HAP-1 (cell line): Measurements from ENCODE around the gene PTPRD.

Experiments
- DNase-seq, 2 experiments: peaks; one replicate each; pipeline ENCODE4 v3.0.0-alpha.2; 2016 to 2020; ENCODE audit warnings: low spot score in 2 of 2
- H3K27me3 ChIP-seq: fragments of 250-450 bp; sonication (Bioruptor Pico); 2 replicates; pipeline ENCODE4 v1.5.1; 2020; ENCODE audit warnings: low read depth, mild to moderate bottlenecking, moderate library complexity
- H3K36me3 ChIP-seq: fragments of 250-450 bp; sonication (Bioruptor Pico); replicated peaks from 2 replicates; pipeline ENCODE4 v1.5.1; 2020; ENCODE audit warnings: mild to moderate bottlenecking
- H3K4me1 ChIP-seq: fragments of 250-450 bp; sonication (Bioruptor Pico); 2 replicates; pipeline ENCODE4 v1.5.1; 2020; ENCODE audit warnings: mild to moderate bottlenecking
- H3K4me3 ChIP-seq: fragments of 250-450 bp; sonication (Bioruptor Pico); 2 replicates; pipeline ENCODE4 v1.5.1; 2020; ENCODE audit warnings: mild to moderate bottlenecking, moderate library complexity
- H3K9me3 ChIP-seq: fragments of 250-450 bp; sonication (Bioruptor Pico); 2 replicates; pipeline ENCODE4 v1.5.1; 2020; ENCODE audit warnings: mild to moderate bottlenecking, moderate library complexity
- in situ Hi-C: fragments of 300-500 bp; cut with MboI; formaldehyde crosslinking; loops from 3 replicates; pipeline ENCODE4 v1.14.3; 2020; ENCODE audit warnings: low sequenced_read_pairs, inconsistent platforms, mixed read lengths

Gene PTPRD

DNA sequence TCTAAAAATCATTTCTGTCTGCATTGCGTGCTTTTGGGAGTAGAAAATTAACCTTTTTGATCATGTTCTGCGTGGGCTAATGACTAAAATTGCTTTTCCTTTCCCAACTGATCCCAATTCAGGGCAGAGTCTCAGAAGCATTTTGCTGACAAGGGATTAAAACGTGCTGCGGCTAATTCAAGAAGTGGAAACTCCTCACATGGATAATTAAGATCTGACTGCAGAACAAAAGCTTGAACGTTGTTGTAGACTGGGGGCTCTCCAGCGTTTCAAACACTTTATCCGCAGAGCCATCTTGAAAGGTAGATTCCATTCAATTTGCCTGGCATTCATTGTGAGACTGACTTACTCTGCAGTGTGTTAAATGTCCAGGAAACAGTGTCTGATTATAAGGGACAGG, 2327.9 kb downstream of the PTPRD start:
- H3K4me3 ChIP-seq, result no peak overlapping the region
- no peaks in the 10 kb centered on the region for H3K36me3 ChIP-seq
- DNase-seq, result peak; percentile 12 to 34
- in situ Hi-C loops, result no loop called here
- peaks cover 11% of the 10 kb centered on the region for H3K4me1 ChIP-seq
- no peaks in the 10 kb centered on the region for H3K27me3 ChIP-seq
- H3K9me3 ChIP-seq, result no peaks in the 10 kb centered on the region

- no peak for DNase-seq
Observed at GRCh38 chr9:8282535-8282934, 2330.3 kb downstream of the PTPRD start.

DNA sequence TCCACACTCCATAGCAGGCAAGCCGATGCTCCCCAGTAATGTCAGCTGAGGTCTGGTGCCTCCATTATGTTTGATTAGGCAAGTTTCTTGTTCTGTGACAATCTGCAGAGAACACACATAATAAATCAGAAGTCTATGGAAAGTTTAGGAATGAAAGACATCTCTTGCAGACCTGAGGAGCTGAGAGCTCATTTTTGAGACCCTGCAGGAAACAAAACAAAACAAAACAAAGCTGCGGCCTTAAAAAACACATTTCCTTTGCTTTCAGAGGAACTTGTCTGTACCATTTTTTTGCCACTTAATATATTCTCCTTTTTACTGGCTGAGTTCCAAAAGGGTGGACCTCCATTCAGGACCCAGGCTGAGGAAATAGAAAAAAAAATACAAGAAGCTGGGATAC, 2332.0 kb downstream of the PTPRD start:
- H3K4me3 ChIP-seq, result no peak overlapping the region
- H3K4me1 ChIP-seq, result peaks cover 11% of the 10 kb centered on the region
- no peaks in the 10 kb centered on the region for H3K27me3 ChIP-seq
- peaks cover 1% of the 10 kb centered on the region; the same call in 1 of the 2 replicates for H3K9me3 ChIP-seq
- DNase-seq, result no peak
- H3K36me3 ChIP-seq, result no peaks in the 10 kb centered on the region
- in situ Hi-C loops, result no loop called here

More at GRCh38 chr9:8282535-8282934, 2330.3 kb downstream of the PTPRD start:
- in situ Hi-C loops, result no loop called here
- H3K4me1 ChIP-seq, result peaks cover 11% of the 10 kb centered on the region
- H3K36me3 ChIP-seq, result no peaks in the 10 kb centered on the region
- H3K9me3 ChIP-seq, result no peaks in the 10 kb centered on the region
- no peaks in the 10 kb centered on the region for H3K27me3 ChIP-seq
- H3K4me3 ChIP-seq, result no peak overlapping the region

- Histone ChIP-seq H3K27me3 (no peaks in the 10 kb centered on the region), H3K36me3 (no peaks in the 10 kb centered on the region), H3K4me1 (no peaks in the 10 kb centered on the region), H3K4me3 (no peak overlapping the region), H3K9me3 (peaks cover 3% of the 10 kb centered on the region; the same call in 1 of the 2 replicates)
- no peak for DNase-seq
- in situ Hi-C loops, result no loop called here
Observed at GRCh38 chr9:8278048-8278447, 2334.8 kb downstream of the PTPRD start.

- in situ Hi-C loops, result no loop called here
- Histone ChIP-seq H3K4me1 (no peaks in the 10 kb centered on the region), H3K9me3 (no peaks in the 10 kb centered on the region; the same call in 1 of the 2 replicates), H3K27me3 (no peaks in the 10 kb centered on the region), H3K36me3 (no peaks in the 10 kb centered on the region), H3K4me3 (no peak overlapping the region)
- DNase-seq, result no peak
Observed at GRCh38 chr9:8270235-8270634, 2342.6 kb downstream of the PTPRD start.

DNA sequence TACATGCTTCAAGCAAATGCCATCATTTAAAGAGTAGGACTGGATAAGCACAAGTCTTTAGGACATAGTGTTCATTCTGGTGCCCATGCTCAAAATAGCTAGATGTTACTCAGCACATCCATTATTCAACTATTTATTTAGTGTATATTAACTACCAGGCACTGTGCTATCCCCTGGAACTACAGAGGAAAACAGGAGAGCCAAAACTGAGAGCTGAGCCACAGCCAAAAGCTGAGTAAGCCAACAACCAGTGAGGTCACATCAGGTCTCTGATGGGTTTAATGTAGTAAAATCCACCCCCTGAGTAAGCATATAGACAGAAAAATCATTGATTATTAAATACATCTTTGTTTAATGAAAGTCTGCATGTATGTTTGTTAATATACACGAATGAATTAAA, 2343.9 kb downstream of the PTPRD start:
- Histone ChIP-seq H3K27me3 (no peaks in the 10 kb centered on the region), H3K9me3 (no peaks in the 10 kb centered on the region; the same call in 1 of the 2 replicates), H3K36me3 (no peaks in the 10 kb centered on the region), H3K4me1 (no peaks in the 10 kb centered on the region), H3K4me3 (no peak overlapping the region)
- no peak for DNase-seq
- in situ Hi-C loops, result no loop called here

GRCh38 chr9:8268216-8268878, 2344.5 kb downstream of the PTPRD start:
- no peaks in the 10 kb centered on the region for H3K27me3 ChIP-seq
- no peak for DNase-seq
- in situ Hi-C loops, result no loop called here
- no peaks in the 10 kb centered on the region for H3K4me1 ChIP-seq
- H3K9me3 ChIP-seq, result no peaks in the 10 kb centered on the region; the same call in 1 of the 2 replicates
- H3K4me3 ChIP-seq, result no peak overlapping the region
- no peaks in the 10 kb centered on the region for H3K36me3 ChIP-seq

DNA sequence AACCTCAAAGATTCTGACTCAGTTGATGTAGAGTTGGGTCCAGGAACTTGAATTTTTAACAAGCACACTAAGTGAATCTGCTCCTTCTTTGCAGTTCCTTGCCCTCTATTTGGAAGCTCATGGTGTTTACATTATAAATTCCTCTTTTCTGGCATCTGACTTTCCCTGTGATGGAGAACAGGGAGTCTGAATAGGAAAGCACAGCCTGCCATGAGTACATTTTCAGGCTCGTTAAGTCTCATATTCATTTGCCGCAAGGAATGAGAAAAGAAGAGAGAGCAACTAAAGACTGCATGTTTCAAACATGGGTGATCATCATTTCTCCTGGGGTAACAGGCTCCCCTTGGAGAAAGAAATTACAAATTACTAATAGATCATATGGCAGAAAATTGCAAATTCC, 2345.2 kb downstream of the PTPRD start:
- no peaks in the 10 kb centered on the region; the same call in 1 of the 2 replicates for H3K9me3 ChIP-seq
- no peaks in the 10 kb centered on the region for H3K36me3 ChIP-seq
- in situ Hi-C loops, result no loop called here
- no peak for DNase-seq
- no peaks in the 10 kb centered on the region for H3K4me1 ChIP-seq
- no peaks in the 10 kb centered on the region for H3K27me3 ChIP-seq
- H3K4me3 ChIP-seq, result no peak overlapping the region

- no peaks in the 10 kb centered on the region for H3K36me3 ChIP-seq
- DNase-seq, result no peak
- no peaks in the 10 kb centered on the region for H3K9me3 ChIP-seq
- in situ Hi-C loops, result no loop called here
- no peaks in the 10 kb centered on the region for H3K27me3 ChIP-seq
- no peaks in the 10 kb centered on the region for H3K4me1 ChIP-seq
- no peak overlapping the region for H3K4me3 ChIP-seq
Observed at GRCh38 chr9:8266861-8267260, 2345.9 kb downstream of the PTPRD start.

DNA sequence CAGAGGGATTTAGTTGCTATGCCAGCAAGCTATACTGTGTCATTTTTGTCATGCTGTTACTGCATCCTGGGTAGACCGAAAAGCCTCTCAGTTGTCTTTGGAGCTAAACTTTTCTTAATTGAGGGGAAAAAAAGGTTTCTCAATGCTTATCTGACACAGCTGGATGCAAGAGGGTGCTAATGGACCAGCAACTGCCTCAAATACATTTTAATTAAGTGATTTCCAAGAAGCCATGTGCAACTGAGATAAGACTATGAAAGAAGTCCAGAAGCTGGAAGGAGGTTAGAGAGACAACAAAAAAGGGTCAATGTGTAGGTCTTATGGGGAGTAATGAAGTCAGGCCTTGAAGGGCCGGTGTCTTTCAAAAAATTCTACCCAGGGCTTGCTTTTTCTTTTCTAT, 2347.5 kb downstream of the PTPRD start:
- Histone ChIP-seq H3K4me1 (no peaks in the 10 kb centered on the region), H3K9me3 (no peaks in the 10 kb centered on the region), H3K36me3 (no peaks in the 10 kb centered on the region), H3K4me3 (no peak overlapping the region), H3K27me3 (no peaks in the 10 kb centered on the region)
- in situ Hi-C loops, result no loop called here
- DNase-seq, result no peak
